Natural killer cell (primary cell): ENCODE measurements around the gene FBXL19. TPM values are rescaled to one million over a fixed set of nuclear protein-coding genes. Genes with fewer than 3 reads are reported as not detected.

ENCODE experiments used
- ATAC-seq, 3 donors: fragments of 150-1000 bp in 2 of 3; fragments of 200-7000 bp in 1 of 3; cut with Tn5 transposase; 1 replicate in 1 of 3; 2 replicates in 2 of 3; pipeline ENCODE4 v1.10.0; 2021; ENCODE audit warnings: mild to moderate bottlenecking in 2 of 3, moderate library complexity in 2 of 3
- DNase-seq, 2 donors: peaks; one replicate each; pipeline versions ENCODE4 v3.0.0 to v3.0.0-alpha.2; 2013 to 2021; ENCODE audit warnings: mixed read lengths in 1 of 2
- H3K27ac ChIP-seq: one replicate; pipeline ENCODE4 v1.5.1; 2013; ENCODE audit warnings: mild to moderate bottlenecking, low read length
- H3K27me3 ChIP-seq: one replicate; pipeline ENCODE4 v1.6.1; 2013; ENCODE audit warnings: low read length; ENCODE audit not compliant: control insufficient read depth, insufficient read depth
- H3K36me3 ChIP-seq: one replicate; pipeline ENCODE4 v1.6.1; 2013; ENCODE audit warnings: low read length; ENCODE audit not compliant: control insufficient read depth, insufficient read depth
- H3K4me1 ChIP-seq: one replicate; pipeline ENCODE4 v1.6.1; 2013; ENCODE audit warnings: low read length; ENCODE audit not compliant: control insufficient read depth, insufficient read depth
- H3K4me3 ChIP-seq: one replicate; pipeline ENCODE4 v1.5.1; 2013; ENCODE audit warnings: low read length
- H3K9me3 ChIP-seq: one replicate; pipeline ENCODE4 v1.6.1; 2013; ENCODE audit warnings: low read length; ENCODE audit not compliant: control insufficient read depth, insufficient read depth
- H3K27ac Mint-ChIP-seq, 2 donors: one replicate each; pipeline ENCODE4 v1.8.0; 2022; ENCODE audit warnings: mild to moderate bottlenecking in 2 of 2, mixed read lengths in 2 of 2, moderate library complexity in 1 of 2
- H3K27me3 Mint-ChIP-seq, 2 donors: one replicate each; pipeline ENCODE4 v1.8.0; 2022; ENCODE audit warnings: low read depth in 2 of 2, mixed read lengths in 2 of 2
- H3K36me3 Mint-ChIP-seq: one replicate; pipeline ENCODE4 v1.8.0; 2022; ENCODE audit warnings: mixed read lengths
- H3K4me1 Mint-ChIP-seq, 2 donors: one replicate each; pipeline ENCODE4 v1.8.0; 2022; ENCODE audit warnings: mixed read lengths in 2 of 2
- H3K4me3 Mint-ChIP-seq: one replicate; pipeline ENCODE4 v1.8.0; 2022; ENCODE audit warnings: mild to moderate bottlenecking, moderate library complexity, mixed read lengths
- H3K9me3 Mint-ChIP-seq, 2 donors: one replicate each; pipeline ENCODE4 v1.8.0; 2022; ENCODE audit warnings: mixed read lengths in 2 of 2
- WGBS: methylation state at CpG from one replicate; pipeline ENCODE4 v1.1.7; 2013; ENCODE audit warnings: missing lambda C conversion rate; ENCODE audit not compliant: insufficient coverage; 5-methylcytosine and 5-hydroxymethylcytosine counted together
- intact Hi-C: fragments of 100-400 bp; cut with micrococcal nuclease; formaldehyde crosslinking; loops from one replicate; pipeline ENCODE4 v1.14.2; 2022
- total RNA-seq, 4 donors: library from RNA; stranded (reverse); fragments of 120-200 nt in 1 of 4; gene quantifications; one replicate each; pipeline versions ENCODE4 v1.2.3 to v1.2.4, GENCODE V29; 2013 to 2022
- TF ChIP-seq, protein P1 (sequence below): fragments of 200-600 bp; IDR thresholded peaks from one replicate; pipeline ENCODE4 v1.8.0; 2022; ENCODE audit warnings: antibody characterized with exemption

FBXL19 gene
- total RNA-seq, 3 donors from 2014 or later (not counting 1 experiment from before 2014, with no cell fraction given) = 10.1 to 13.3 (median 12.4) TPM

DNA sequence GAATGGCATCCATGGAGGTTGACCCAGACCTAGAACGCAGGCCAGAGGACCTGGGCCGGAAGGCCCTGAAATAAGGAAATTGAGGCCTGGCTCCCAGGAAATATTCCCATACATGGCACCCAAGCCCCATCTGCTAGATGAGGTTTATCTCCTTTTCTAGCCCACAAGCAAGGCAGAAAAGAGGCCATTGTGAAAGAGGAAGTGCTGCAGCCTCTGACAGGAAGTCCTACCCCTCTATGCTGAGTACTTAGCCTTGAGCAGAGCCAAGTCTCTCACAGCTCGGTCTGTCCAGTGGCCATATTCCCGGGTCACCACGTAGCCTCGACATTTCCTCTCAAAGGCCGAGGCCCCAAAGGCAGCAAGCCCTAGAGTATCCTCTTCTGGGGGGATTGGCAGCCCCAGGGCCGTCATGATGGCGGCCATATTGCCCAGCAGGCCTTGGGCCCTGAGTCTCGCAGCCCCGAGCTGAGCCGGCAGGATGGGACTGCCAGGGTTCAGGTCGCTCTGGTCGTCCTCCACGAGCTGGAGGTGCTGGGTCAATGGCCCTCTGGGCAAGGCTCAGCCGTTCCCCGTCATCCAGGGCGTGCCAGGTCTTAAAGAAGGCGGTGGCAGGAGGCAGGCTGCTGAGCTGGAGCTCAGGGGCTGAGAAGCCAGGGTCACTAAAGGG, 19.1 kb upstream of the FBXL19 start:
- ATAC-seq (no peak), DNase-seq (peak in 1 of 2 donors; percentile 23)
- H3K4me1 Mint-ChIP-seq = peaks cover 29 to 31% of the 10 kb centered on the region in 2 donors
- H3K9me3 Mint-ChIP-seq = peaks cover 2% of the 10 kb centered on the region in 2 donors
- H3K4me3 Mint-ChIP-seq = no peak overlapping the region
- H3K27ac ChIP-seq = peak overlapping the region; percentile 85
- peak overlapping the region; percentile 96 to 99 for H3K27ac Mint-ChIP-seq
- H3K4me1 ChIP-seq = peaks cover 47% of the 10 kb centered on the region
- 76% methylated on average over 19 of the region's 19 CpGs for WGBS
- intact Hi-C loops = no loop called here
- H3K4me3 ChIP-seq = no peak overlapping the region
- H3K27me3 ChIP-seq = no peaks in the 10 kb centered on the region
- no peaks in the 10 kb centered on the region for H3K27me3 Mint-ChIP-seq
- H3K36me3 ChIP-seq = no peaks in the 10 kb centered on the region
- no peaks in the 10 kb centered on the region for H3K9me3 ChIP-seq
- TF ChIP-seq, protein P1, sequence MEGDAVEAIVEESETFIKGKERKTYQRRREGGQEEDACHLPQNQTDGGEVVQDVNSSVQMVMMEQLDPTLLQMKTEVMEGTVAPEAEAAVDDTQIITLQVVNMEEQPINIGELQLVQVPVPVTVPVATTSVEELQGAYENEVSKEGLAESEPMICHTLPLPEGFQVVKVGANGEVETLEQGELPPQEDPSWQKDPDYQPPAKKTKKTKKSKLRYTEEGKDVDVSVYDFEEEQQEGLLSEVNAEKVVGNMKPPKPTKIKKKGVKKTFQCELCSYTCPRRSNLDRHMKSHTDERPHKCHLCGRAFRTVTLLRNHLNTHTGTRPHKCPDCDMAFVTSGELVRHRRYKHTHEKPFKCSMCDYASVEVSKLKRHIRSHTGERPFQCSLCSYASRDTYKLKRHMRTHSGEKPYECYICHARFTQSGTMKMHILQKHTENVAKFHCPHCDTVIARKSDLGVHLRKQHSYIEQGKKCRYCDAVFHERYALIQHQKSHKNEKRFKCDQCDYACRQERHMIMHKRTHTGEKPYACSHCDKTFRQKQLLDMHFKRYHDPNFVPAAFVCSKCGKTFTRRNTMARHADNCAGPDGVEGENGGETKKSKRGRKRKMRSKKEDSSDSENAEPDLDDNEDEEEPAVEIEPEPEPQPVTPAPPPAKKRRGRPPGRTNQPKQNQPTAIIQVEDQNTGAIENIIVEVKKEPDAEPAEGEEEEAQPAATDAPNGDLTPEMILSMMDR = no peak
- no peaks in the 10 kb centered on the region for H3K36me3 Mint-ChIP-seq

DNA sequence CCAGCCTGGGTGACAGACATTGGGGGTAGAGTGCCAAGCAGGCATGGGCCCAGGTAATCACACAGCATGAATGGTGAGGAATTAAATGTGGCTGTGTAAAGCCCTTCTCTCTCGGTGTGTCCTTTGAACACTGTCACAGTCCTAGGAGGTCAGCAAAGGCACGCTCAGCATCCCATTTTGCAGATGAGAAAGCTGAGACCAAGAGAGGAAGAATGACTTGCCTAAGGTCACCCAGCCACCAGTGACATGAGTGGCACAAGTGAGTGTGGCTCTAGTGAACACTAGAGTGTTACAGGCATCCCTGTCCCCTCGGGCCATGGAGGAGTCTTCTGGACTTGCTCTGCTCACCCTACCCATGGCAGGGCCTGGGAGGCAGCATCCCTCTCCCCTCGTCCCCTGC, 16.3 kb upstream of the FBXL19 start:
- no peak for DNase-seq
- H3K9me3 ChIP-seq = no peaks in the 10 kb centered on the region
- peaks cover 36% of the 10 kb centered on the region for H3K4me1 ChIP-seq
- H3K36me3 ChIP-seq = no peaks in the 10 kb centered on the region
- Mint-ChIP-seq H3K27me3 (no peaks in the 10 kb centered on the region), H3K4me1 (peaks cover 22 to 23% of the 10 kb centered on the region in 2 donors), H3K27ac (no peak overlapping the region), H3K36me3 (no peaks in the 10 kb centered on the region), H3K4me3 (no peak overlapping the region), H3K9me3 (peaks cover 2% of the 10 kb centered on the region in 2 donors)
- no peak for ATAC-seq
- H3K4me3 ChIP-seq = no peak overlapping the region
- intact Hi-C loops = no loop called here
- TF ChIP-seq, protein P1 = no peak
- 88% methylated on average over 4 of the region's 4 CpGs for WGBS
- no peaks in the 10 kb centered on the region for H3K27me3 ChIP-seq
- no peak overlapping the region for H3K27ac ChIP-seq

DNA sequence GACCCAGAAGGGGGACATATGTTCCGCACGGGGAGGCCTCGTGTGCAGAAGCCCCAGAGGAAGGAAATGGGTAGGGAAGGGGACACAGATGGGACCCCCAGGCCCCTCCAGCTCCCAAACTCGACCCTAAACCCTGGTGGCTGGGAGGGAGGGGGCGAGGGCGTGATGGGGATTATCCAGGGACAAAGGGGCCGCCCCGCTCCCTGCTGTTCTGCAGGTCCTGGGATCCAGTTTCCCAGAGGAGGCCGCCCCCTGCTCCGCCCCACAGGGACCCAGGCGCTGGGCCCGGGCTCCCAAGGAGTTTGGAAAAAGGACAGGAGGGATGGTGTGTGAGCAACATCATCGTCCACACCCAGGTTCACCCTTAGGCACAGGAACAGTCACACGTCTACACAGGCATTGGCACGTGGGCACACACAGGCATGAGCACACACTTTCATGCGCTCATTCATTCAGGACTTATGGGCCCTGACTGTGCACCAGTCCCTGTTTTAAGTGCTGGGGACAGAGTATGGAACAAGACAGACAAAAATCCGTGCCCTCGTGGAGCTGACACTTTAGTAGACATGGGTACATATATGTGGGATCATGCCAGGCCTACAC, 12.8 kb upstream of the FBXL19 start:
- H3K36me3 Mint-ChIP-seq = no peaks in the 10 kb centered on the region
- TF ChIP-seq, protein P1 = no peak
- H3K4me1 Mint-ChIP-seq = peaks cover 6% of the 10 kb centered on the region in 2 donors
- no peak overlapping the region for H3K27ac Mint-ChIP-seq
- no peak overlapping the region for H3K4me3 Mint-ChIP-seq
- no peaks in the 10 kb centered on the region for H3K36me3 ChIP-seq
- DNase-seq = no peak
- H3K27ac ChIP-seq = no peak overlapping the region
- no peaks in the 10 kb centered on the region for H3K9me3 ChIP-seq
- ATAC-seq = no peak
- no peaks in the 10 kb centered on the region for H3K27me3 Mint-ChIP-seq
- intact Hi-C loops = no loop called here
- H3K9me3 Mint-ChIP-seq = no peaks in the 10 kb centered on the region
- H3K27me3 ChIP-seq = no peaks in the 10 kb centered on the region
- peaks cover 11% of the 10 kb centered on the region for H3K4me1 ChIP-seq
- 76% methylated on average over 16 of the region's 18 CpGs for WGBS
- no peak overlapping the region for H3K4me3 ChIP-seq
